Esophagus muscularis mucosa (tissue), 3 donors: ENCODE measurements around the gene RBM20.

ENCODE experiments used
- POLR2AphosphoS5 ChIP-seq, 2 donors: sonication (generic); formaldehyde crosslinking; IDR thresholded peaks; one replicate each; pipeline ENCODE4 v1.6.1; 2017; ENCODE audit warnings: antibody characterized with exemption in 2 of 2
- TF ChIP-seq, protein P1 (sequence below), 3 experiments: fragments of 200-600 bp in 2 of 3; fragments of 450-650 bp in 1 of 3; sonication (generic) in 2 of 3; IDR thresholded peaks; one replicate each; pipeline ENCODE4 v1.5.1; 2017 to 2019; ENCODE audit warnings: antibody characterized with exemption in 3 of 3, mild to moderate bottlenecking in 2 of 3, moderate library complexity in 1 of 3

- TF ChIP-seq, protein P1, sequence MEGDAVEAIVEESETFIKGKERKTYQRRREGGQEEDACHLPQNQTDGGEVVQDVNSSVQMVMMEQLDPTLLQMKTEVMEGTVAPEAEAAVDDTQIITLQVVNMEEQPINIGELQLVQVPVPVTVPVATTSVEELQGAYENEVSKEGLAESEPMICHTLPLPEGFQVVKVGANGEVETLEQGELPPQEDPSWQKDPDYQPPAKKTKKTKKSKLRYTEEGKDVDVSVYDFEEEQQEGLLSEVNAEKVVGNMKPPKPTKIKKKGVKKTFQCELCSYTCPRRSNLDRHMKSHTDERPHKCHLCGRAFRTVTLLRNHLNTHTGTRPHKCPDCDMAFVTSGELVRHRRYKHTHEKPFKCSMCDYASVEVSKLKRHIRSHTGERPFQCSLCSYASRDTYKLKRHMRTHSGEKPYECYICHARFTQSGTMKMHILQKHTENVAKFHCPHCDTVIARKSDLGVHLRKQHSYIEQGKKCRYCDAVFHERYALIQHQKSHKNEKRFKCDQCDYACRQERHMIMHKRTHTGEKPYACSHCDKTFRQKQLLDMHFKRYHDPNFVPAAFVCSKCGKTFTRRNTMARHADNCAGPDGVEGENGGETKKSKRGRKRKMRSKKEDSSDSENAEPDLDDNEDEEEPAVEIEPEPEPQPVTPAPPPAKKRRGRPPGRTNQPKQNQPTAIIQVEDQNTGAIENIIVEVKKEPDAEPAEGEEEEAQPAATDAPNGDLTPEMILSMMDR (IDR thresholded peaks at IDR 0.05), result no peak
- TF ChIP-seq POLR2AphosphoS5 (IDR thresholded peaks at IDR 0.05), result no peak
Measured at GRCh38 chr10:110772454-110773025, 128.4 kb downstream of the RBM20 start.
